ENCODE measurements around the gene DEPP1.

DEPP1 gene

DNA sequence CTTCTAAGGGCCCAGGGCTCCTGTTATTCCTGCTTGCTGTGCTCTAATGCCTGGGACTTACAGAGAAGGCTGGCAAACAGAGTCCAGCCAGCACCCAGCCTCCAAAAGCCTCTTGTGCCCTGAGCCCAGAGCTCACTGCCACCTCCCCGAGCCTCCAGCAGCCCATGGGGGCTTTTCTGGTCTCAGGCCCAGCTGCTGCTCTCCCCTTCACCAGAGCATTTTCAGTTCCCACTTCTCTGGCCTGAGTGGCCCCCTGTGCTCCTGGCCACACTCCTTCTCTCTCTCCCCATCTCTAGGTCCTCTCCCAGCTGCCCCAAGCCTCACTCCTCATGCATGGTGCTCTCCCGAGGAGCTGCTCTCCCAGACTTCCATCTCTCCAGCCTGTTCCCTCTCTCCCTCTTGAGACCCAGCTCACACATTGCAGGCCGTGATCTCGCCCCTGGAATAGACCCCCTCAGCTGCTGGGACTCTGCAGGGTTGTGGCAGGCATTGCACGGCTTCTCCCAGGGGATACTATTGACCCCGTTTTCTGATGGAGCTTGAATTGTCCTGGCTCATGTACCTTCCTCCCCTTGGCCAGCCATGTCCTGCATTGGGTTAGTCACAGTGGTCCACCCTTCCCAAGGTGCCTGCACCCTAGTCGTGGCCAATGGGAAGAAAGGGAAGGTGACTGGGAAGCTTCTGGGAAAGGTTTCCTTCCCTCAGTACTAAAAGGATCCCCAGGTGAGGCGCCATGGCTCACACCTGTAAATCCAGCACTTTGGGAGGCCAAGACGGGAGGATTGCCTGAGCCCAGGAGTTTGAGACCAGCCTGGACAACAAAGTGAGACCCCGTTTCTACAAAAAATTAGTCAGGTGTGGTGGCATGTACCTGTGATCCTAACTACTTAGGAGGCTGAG lies 28.0 kb downstream of the DEPP1 start:
- DNase-seq = no peak

- DNase-seq = no peak
Measured at GRCh38 chr10:44949915-44950314, 28.7 kb downstream of the DEPP1 start.

DNA sequence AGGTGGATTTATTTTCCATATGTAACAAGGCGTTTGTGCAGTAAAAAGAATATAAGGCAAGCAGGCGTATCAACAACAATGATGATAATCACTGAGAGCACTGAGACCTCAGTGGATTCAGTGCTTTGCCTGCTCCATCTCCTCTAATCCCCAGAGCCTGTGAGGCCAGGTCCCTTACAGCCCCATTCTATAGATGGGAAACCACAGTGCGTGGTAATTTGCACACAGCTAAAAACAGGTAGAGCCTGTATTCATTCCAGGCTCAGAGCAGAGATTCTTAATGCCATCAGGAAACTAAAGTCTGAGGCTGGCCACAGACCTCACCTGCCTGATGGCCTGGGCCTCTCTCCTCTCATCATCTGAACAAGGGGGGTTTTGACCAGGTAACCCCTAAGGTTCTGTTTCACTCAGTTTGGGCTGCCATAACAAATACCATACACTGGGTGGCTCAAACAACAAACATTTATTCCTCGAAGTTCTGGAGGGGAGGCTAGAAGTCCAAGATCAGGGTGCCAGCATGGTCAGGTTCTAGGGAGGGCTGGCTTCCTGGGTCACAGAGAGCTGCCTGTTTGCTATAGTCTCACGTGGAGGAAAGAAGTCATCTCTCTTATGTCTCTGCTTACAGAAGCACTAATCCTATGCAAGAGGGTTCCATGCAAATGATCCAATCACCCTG lies 29.3 kb downstream of the DEPP1 start:
- DNase-seq = no peak

- no peak for DNase-seq
Measured at GRCh38 chr10:44948642-44949041, 30.0 kb downstream of the DEPP1 start.

DNA sequence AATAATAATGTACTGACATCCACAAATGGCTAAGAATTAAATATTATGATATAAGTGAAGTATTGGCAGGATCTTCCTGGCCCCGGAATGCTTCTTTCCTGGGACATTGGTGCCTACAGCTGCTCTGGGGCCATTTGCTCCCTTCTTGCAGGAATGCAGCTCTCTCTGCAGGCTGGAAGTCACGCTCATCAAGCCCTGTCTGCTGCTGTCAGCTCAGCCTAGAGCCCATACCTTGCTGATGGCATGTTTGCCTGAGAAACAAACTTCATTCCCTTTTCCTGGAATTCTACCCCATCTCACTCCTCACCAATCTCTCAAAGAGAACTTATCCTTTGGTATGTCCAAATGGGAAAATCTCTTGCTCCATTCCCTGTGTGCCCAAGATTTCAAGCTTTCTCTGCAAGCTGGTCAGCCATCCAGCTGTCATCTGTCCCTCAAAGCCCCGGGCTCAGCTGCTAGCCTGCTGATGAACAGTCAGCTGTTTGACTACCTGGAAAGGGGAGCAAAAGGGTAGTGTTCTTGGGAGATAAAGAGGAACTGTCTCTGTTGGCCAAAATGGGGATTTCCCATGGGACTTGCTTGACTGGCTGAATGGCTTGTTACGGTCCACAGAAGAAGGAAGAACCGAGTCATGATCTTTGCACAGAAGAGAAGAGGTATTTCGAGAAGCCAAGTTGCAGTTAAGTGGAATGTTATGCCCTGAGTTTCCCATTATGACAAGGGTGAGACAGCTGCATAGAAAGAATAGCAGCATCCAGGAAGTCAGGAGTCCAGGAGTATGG lies 31.0 kb downstream of the DEPP1 start:
- DNase-seq = no peak

GRCh38 chr10:44946205-44946604 lies 32.4 kb downstream of the DEPP1 start:
- DNase-seq = no peak

DNA sequence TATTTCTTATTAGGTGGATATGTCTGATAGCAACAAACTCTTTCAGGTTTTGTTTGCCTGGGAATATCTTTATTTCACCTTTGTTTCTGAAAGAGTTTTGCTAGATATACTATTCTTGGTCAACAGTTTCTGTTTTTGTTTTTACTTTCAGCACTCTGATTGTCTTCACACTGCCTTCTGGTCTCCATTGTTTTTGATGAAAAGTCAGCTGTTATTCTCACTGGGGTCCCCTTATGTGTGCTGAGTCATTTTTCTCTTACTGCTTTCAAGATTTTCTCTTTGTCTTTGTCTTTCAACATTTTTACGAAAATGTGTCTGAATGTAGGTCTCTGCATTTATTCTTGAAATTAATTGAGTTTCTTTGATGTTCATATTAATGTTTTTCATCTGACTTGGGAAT lies 34.3 kb downstream of the DEPP1 start:
- DNase-seq = no peak

GRCh38 chr10:44939691-44940401 lies 38.8 kb downstream of the DEPP1 start:
- no peak for DNase-seq

DNA sequence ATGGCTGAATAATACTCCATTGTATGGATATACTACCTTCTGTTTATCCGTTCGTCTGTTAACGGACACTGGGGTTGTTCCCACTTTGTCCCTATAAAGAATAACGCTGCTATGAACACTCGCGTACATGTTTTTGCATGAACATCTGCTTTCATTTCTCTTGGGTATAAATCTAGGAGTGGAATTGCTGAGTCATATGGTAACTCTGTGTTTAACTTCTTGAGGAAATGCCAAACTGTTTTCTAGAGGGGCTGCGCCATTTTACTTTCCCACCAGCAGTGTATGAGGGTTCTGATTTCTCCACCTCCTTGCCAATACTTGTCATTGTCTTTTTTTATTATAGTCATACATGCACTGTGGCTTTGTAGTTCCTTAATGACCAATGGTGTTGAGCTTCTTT lies 39.7 kb downstream of the DEPP1 start:
- DNase-seq = no peak

- DNase-seq = no peak
Measured at GRCh38 chr10:44937196-44938005, 41.2 kb downstream of the DEPP1 start.

- DNase-seq = no peak
Measured at GRCh38 chr10:44936314-44936975, 42.2 kb downstream of the DEPP1 start.

DNA sequence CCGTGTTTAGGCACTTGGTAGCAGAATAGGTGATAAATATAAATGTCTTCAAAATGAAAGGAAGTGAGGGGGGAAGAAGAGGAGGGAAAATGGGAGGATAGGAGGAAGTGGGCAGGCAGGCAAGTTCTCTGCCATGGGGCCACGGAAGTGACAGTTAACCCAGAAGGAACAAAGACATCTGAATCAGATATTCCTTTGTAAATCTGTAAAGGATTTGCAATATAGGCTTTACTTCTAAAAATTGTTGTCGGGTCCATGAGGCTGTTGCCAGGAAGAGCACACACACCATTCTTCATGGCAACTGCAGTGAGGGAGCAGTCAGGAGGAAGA lies 42.7 kb downstream of the DEPP1 start:
- no peak for DNase-seq

DNA sequence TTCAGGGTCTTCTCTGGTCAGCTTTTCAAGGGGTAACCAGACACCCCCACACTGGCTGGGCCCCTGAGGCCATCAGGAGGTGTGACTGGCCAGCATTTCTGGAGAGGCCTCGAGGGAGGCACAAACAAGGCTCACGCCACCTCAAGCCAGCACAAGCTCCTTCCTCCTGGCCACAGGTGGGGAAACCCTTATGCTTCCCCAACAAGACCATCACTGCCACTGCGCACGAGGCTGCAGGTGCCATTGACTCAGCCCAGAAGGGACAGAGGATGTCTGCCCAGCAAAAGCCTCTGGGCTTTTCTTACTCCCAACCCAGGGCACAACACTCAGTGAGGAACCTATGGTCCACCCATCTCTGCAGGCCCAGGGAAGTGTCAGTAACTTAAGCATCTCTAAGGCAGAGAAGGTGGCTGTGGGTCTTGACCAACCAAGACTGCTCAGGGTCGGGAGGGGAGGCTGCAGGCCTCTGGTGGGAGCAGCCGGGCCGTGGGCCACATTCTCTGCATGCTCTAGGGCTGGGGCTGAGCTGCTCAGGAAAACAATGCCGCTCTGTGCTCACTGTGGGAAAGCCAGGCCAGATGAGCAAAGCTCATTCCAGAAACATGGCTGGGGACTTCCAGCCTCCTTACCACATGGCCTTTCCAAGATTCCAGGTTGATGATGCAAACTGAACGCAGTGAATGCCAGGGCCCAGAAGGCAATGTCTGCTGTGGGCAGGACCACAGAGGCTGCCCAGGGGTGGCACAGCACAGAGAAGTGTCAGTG lies 43.2 kb downstream of the DEPP1 start:
- no peak for DNase-seq

GRCh38 chr10:44934416-44935200 lies 44.0 kb downstream of the DEPP1 start:
- DNase-seq = no peak

DNA sequence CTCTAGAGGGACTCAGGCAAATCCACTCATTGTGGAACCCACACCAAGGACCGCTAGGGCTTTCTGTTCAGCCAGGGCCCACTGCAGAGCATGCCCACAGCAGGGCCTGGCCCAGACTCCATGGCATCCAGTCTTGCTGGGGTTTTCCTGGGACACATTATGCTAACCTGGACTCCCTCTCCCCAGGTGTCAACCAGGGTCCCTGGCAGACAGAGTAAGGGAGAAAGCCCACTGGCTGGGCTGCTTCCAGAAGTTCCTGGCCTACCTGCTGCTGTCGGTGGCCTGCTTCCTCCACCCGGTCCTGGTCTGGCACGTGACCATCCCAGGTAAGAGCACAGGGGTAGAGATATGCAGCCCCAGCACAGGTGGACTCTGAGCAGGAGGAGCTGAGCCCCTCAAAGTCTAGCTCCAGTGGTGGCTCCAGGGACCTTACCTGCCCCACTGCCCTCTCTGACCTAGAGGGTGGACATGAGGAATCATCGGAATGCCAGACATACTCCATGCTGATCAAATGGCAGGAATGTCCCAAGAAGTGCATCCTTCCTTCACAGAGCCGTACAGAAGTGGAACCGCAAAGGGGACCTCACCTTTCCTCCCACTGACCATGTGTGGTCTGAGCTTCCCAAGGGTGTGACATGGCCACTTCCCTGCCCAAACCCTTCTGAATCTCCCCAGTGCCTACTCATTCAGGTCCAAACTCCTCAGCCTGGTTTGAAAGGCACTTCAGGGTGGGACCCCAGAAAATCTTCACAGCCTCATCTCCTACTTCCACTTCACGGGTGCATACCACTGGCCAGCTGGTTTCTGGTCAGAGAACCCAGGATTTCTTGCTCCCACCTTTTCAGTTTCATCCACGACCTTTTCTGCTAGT lies 44.9 kb downstream of the DEPP1 start:
- DNase-seq = no peak

DNA sequence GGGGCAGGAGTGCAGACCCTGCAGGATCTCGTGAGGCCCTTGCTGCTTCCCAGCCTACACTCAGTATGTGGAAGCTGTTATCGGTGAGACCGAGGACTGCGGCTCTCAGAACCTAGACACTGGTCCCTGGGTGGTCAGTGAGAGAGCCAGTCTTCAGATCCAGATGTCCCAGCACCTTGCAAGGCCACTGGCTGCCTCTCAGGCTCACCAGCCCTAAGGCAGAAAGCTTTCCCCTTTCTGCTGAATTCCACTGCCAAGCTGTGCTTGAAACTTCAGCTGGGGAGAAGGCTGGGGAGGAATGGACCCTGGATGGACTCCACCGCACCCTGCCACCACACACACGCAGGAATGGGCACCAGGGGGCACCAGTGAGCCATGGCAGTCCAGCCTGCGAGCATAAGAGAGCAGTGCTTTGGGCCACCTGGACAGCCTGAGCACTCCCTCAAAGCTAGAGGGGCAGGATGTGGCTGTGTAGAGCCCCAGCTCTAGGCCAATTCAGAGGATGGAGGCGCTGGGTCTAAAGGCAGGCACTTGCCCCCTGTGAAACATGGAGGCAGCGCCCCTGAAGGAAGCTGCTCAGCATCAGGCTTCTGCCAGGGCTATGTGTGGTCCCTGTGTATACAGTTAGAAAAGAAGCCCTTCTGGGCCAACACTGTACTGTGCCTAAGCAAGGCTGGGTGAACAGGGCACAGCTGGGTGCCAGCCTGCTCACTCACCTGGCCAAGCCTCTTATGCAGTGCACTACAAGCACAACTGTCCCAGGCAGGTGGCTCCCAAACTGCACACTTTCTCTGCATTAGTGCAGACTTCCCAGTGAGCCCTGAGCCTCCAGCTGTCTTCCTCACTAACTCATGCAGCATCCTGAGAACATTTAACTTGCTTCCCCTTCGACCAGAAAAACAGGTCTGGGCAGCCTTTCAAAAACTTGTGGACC lies 45.8 kb downstream of the DEPP1 start:
- peak; percentile 91 for DNase-seq

DNA sequence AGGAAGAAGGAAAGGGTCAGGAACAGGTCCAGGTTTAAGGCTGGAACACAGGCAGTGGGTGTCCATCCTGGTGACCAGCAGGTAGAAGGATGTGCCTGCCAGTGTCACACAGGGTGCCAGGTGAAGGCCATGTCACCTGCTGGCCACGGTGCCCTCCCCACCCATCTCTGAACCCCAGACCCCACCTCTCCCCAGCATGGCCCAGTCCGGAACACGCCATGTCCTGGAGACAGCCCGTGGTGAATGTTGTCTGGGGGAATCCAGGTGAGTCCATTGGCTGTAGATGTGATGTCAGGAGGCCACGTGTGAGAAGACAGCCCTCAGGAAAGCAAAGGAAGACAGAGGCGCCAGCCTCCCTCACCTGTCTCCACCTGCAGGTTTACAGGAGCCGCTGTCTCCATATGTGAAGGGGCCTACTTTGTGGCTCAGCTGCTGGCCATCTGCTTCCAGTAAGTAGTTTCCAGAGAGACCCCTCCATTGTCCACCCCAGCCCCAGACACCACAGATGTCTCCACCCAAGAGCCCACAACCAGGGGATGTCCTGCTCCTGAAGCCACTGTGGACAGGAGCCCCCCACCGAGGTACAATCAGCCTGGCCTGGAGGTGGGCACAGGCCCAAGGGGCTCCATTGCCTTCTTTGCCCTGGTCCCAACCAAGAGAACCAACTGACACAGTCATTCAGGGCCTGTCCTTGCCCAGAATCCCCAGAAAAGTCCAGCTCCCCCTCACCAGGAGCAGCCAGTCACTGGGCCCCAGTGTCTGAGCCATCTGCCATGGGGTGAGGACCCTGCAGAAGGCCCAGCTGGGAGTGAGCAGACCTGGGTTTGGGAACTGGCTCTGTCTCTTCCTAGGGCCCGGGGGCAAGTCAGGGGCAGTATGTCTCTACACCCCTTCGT lies 46.7 kb downstream of the DEPP1 start:
- no peak for DNase-seq
